ENCODE results near the gene UNC79.

The UNC79 gene

DNA sequence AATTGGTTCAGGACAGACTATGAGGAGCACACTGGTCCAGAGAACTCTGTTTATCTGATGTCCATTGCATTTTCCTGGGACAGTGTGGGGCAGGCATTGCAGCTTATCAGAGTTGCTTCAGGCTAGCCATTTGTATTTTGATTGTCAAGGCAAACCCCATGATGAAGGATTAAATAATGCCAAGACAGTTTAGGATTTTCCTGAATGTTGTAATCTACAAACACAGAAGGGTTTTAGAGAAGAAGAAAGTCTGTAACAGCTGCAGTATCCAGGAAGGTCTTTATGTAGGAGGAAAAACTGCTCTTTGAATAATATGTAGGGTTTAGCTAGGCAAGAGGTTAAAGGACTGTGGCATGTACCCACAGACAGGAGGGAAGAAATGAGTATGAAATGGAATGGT lies 32.2 kb upstream of the UNC79 start:
- Histone ChIP-seq H3K27me3 (ENCODE audit: insufficient read depth, poor library complexity, severe bottlenecking) (no peaks in the 10 kb centered on the region), H3K27ac (replicated peaks) (no peak overlapping the region), H3K4me3 (replicated peaks; ENCODE audit: insufficient read depth, low read length) (no peak overlapping the region)
- DNase-seq (ENCODE audit: low read depth in 1 of 2, low spot score in 1 of 2): no peak
- no peak for TF ChIP-seq CTCF (IDR thresholded peaks at IDR 0.05; ENCODE audit: insufficient read depth, low read length)
- TF ChIP-seq, protein P1, sequence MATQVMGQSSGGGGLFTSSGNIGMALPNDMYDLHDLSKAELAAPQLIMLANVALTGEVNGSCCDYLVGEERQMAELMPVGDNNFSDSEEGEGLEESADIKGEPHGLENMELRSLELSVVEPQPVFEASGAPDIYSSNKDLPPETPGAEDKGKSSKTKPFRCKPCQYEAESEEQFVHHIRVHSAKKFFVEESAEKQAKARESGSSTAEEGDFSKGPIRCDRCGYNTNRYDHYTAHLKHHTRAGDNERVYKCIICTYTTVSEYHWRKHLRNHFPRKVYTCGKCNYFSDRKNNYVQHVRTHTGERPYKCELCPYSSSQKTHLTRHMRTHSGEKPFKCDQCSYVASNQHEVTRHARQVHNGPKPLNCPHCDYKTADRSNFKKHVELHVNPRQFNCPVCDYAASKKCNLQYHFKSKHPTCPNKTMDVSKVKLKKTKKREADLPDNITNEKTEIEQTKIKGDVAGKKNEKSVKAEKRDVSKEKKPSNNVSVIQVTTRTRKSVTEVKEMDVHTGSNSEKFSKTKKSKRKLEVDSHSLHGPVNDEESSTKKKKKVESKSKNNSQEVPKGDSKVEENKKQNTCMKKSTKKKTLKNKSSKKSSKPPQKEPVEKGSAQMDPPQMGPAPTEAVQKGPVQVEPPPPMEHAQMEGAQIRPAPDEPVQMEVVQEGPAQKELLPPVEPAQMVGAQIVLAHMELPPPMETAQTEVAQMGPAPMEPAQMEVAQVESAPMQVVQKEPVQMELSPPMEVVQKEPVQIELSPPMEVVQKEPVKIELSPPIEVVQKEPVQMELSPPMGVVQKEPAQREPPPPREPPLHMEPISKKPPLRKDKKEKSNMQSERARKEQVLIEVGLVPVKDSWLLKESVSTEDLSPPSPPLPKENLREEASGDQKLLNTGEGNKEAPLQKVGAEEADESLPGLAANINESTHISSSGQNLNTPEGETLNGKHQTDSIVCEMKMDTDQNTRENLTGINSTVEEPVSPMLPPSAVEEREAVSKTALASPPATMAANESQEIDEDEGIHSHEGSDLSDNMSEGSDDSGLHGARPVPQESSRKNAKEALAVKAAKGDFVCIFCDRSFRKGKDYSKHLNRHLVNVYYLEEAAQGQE (IDR thresholded peaks at IDR 0.05; ENCODE audit: insufficient replicate concordance, low read depth): no peak
- no peak for TF ChIP-seq SPI1 (IDR thresholded peaks at IDR 0.05; ENCODE audit: borderline replicate concordance, low read depth)
- TF ChIP-seq POLR2AphosphoS5 (IDR thresholded peaks at IDR 0.05; ENCODE audit: low read depth): no peak
- no peak for TF ChIP-seq GABPA (IDR thresholded peaks at IDR 0.05; ENCODE audit: low read depth)

DNA sequence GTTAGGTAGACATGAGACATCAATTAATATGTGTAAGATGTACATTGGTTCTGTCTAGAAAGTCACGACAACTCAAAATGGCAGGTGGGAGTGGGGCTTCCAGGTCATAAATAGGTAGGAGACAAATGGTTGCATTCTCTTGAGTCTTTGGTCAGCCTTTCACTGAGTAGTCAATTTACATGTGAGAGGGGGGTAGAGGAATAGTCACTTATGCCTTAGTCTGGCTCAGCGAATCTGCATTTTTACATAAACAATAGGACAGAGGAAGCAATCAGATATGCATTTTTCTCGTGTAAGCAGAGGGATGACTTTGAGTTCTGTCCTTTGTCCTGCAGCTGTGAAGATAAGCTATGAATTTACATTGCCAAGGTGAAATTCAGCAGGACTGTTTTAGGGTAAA lies 27.8 kb upstream of the UNC79 start:
- no peaks in the 10 kb centered on the region for H3K27me3 ChIP-seq (ENCODE audit: insufficient read depth, poor library complexity, severe bottlenecking)
- H3K4me3 ChIP-seq (replicated peaks; ENCODE audit: insufficient read depth, low read length): no peak overlapping the region
- H3K27ac ChIP-seq (replicated peaks): no peak overlapping the region
- no peak for DNase-seq (ENCODE audit: low read depth in 1 of 2, low spot score in 1 of 2)
- no peak for TF ChIP-seq CTCF (IDR thresholded peaks at IDR 0.05; ENCODE audit: insufficient read depth, low read length)
- no peak for TF ChIP-seq SPI1 (IDR thresholded peaks at IDR 0.05; ENCODE audit: borderline replicate concordance, low read depth)
- no peak for TF ChIP-seq POLR2AphosphoS5 (IDR thresholded peaks at IDR 0.05; ENCODE audit: low read depth)
- TF ChIP-seq GABPA (IDR thresholded peaks at IDR 0.05; ENCODE audit: low read depth): no peak
- TF ChIP-seq, protein P1 (IDR thresholded peaks at IDR 0.05; ENCODE audit: insufficient replicate concordance, low read depth): no peak

- DNase-seq (ENCODE audit: low read depth in 1 of 2, low spot score in 1 of 2): no peak
- H3K4me3 ChIP-seq (replicated peaks; ENCODE audit: insufficient read depth, low read length): no peak overlapping the region
- no peak overlapping the region for H3K27ac ChIP-seq (replicated peaks)
- no peak for TF ChIP-seq CTCF (IDR thresholded peaks at IDR 0.05; ENCODE audit: insufficient read depth, low read length)
- TF ChIP-seq POLR2AphosphoS5 (IDR thresholded peaks at IDR 0.05; ENCODE audit: low read depth): no peak
- no peak for TF ChIP-seq SPI1 (IDR thresholded peaks at IDR 0.05; ENCODE audit: borderline replicate concordance, low read depth)
- no peak for TF ChIP-seq GABPA (IDR thresholded peaks at IDR 0.05; ENCODE audit: low read depth)
- TF ChIP-seq, protein P1 (IDR thresholded peaks at IDR 0.05; ENCODE audit: insufficient replicate concordance, low read depth): no peak
- no peaks in the 10 kb centered on the region for H3K27me3 ChIP-seq (ENCODE audit: insufficient read depth, poor library complexity, severe bottlenecking)
Observed at GRCh38 chr14:93410021-93410420, 20.7 kb upstream of the UNC79 start.
